H1 (cell line): ENCODE data around the gene CAMKMT. TPM values are rescaled to one million over a fixed set of nuclear protein-coding genes. Genes with fewer than 3 reads are reported as not detected.
A peak's percentile ranks its signal among the peaks of the same experiment; 100 is the strongest.

Source experiments
- CTBP2 ChIP-seq: IDR thresholded peaks from 2 replicates; pipeline ENCODE4 v1.7.0; 2011; ENCODE audit warnings: borderline replicate concordance, mild to moderate bottlenecking, moderate library complexity, mixed read lengths, low read length; ENCODE audit not compliant: insufficient read depth, insufficient read length
- polyA plus RNA-seq, 7 experiments: library from polyadenylated mRNA; depleted of rRNA in 3 of 7; stranded (reverse) in 5 of 7; unstranded in 2 of 7; fragments of >200 nt in 5 of 7; fragments of 200-250 nt in 2 of 7; gene quantifications; 1 replicate in 5 of 7; 2 replicates in 1 of 7; 4 replicates in 1 of 7; pipeline versions ENCODE4 v1.2.1 to v1.2.3, GENCODE V29; 2011 to 2013; ENCODE audit warnings: missing spikeins in 2 of 7, mixed read lengths in 2 of 7
- total RNA-seq: library from RNA; stranded (reverse); fragmentation: NEBNext Ultra II Directional; extraction: Animal tissue kit (Norgen Biotek cat#: 25700); gene quantifications from 2 replicates; pipeline ENCODE4 v1.2.1, GENCODE V29; 2021
- TF ChIP-seq, protein P1 (sequence below): fragments of 300-600 bp; sonication (generic); IDR thresholded peaks from 2 replicates; pipeline ENCODE4 v1.7.1; 2012; ENCODE audit warnings: low read length, moderate library complexity, mild to moderate bottlenecking, inconsistent platforms; ENCODE audit not compliant: insufficient replicate concordance

CAMKMT gene
- total and polyA plus RNA-seq, 2 of the 8 experiments (the other 6 are each of a cell fraction or from before 2014, with no cell fraction given): 14.7 to 22.4 TPM

DNA sequence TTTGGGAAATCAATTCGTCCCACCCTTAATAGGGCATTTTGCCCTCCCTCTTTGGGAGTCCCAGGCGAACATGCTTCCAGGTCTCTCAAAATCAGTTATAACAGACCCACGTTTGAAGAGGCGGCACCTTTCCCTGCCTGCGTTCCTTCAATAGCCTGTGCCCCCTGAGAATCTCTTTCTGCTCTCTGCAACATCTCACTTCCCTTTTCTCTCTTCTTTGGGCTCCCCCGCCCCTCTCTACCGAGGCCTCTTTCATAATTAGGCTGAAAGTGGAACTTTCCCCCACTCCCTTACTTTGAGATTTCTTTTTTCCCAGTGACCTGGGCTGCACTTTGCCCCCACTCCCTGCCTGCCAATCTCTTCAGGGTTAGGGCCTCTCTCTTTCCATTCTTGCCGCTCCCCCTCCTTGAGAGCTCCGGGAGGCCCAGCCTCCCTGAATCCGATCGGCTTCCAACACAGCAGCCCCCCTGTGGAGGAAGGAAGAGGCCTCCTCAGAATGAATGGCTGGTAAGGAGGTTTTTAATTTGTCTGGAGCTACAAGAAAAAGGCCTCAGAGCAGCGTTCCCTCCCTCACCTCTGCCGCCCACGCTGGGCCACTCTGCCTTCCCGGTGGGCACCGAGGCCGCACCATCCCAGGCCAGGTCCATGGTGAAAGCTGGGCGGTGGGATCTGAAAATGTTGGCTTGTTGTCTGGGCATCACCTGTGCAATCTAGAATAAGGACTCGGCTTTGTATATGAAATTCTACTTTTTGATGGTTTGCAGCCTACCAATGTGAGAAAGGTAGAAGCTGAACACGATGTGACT lies 417.1 kb downstream of the CAMKMT start (continued):
- TF ChIP-seq, protein P1, sequence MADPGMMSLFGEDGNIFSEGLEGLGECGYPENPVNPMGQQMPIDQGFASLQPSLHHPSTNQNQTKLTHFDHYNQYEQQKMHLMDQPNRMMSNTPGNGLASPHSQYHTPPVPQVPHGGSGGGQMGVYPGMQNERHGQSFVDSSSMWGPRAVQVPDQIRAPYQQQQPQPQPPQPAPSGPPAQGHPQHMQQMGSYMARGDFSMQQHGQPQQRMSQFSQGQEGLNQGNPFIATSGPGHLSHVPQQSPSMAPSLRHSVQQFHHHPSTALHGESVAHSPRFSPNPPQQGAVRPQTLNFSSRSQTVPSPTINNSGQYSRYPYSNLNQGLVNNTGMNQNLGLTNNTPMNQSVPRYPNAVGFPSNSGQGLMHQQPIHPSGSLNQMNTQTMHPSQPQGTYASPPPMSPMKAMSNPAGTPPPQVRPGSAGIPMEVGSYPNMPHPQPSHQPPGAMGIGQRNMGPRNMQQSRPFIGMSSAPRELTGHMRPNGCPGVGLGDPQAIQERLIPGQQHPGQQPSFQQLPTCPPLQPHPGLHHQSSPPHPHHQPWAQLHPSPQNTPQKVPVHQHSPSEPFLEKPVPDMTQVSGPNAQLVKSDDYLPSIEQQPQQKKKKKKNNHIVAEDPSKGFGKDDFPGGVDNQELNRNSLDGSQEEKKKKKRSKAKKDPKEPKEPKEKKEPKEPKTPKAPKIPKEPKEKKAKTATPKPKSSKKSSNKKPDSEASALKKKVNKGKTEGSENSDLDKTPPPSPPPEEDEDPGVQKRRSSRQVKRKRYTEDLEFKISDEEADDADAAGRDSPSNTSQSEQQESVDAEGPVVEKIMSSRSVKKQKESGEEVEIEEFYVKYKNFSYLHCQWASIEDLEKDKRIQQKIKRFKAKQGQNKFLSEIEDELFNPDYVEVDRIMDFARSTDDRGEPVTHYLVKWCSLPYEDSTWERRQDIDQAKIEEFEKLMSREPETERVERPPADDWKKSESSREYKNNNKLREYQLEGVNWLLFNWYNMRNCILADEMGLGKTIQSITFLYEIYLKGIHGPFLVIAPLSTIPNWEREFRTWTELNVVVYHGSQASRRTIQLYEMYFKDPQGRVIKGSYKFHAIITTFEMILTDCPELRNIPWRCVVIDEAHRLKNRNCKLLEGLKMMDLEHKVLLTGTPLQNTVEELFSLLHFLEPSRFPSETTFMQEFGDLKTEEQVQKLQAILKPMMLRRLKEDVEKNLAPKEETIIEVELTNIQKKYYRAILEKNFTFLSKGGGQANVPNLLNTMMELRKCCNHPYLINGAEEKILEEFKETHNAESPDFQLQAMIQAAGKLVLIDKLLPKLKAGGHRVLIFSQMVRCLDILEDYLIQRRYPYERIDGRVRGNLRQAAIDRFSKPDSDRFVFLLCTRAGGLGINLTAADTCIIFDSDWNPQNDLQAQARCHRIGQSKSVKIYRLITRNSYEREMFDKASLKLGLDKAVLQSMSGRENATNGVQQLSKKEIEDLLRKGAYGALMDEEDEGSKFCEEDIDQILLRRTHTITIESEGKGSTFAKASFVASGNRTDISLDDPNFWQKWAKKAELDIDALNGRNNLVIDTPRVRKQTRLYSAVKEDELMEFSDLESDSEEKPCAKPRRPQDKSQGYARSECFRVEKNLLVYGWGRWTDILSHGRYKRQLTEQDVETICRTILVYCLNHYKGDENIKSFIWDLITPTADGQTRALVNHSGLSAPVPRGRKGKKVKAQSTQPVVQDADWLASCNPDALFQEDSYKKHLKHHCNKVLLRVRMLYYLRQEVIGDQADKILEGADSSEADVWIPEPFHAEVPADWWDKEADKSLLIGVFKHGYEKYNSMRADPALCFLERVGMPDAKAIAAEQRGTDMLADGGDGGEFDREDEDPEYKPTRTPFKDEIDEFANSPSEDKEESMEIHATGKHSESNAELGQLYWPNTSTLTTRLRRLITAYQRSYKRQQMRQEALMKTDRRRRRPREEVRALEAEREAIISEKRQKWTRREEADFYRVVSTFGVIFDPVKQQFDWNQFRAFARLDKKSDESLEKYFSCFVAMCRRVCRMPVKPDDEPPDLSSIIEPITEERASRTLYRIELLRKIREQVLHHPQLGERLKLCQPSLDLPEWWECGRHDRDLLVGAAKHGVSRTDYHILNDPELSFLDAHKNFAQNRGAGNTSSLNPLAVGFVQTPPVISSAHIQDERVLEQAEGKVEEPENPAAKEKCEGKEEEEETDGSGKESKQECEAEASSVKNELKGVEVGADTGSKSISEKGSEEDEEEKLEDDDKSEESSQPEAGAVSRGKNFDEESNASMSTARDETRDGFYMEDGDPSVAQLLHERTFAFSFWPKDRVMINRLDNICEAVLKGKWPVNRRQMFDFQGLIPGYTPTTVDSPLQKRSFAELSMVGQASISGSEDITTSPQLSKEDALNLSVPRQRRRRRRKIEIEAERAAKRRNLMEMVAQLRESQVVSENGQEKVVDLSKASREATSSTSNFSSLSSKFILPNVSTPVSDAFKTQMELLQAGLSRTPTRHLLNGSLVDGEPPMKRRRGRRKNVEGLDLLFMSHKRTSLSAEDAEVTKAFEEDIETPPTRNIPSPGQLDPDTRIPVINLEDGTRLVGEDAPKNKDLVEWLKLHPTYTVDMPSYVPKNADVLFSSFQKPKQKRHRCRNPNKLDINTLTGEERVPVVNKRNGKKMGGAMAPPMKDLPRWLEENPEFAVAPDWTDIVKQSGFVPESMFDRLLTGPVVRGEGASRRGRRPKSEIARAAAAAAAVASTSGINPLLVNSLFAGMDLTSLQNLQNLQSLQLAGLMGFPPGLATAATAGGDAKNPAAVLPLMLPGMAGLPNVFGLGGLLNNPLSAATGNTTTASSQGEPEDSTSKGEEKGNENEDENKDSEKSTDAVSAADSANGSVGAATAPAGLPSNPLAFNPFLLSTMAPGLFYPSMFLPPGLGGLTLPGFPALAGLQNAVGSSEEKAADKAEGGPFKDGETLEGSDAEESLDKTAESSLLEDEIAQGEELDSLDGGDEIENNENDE: no peak
- TF ChIP-seq CTBP2: peak; percentile 84
